GM18951 (cell line): ENCODE measurements around the gene SH2D3C.
"Not testable (repeated sequence)": the region's sequence is repeated elsewhere in the genome, so short reads cannot be mapped to it uniquely, and the experiment has no call there.

ENCODE experiments used
- POLR2A ChIP-seq: IDR thresholded peaks from 4 replicates; pipeline ENCODE4 v1.6.1; 2011; ENCODE audit warnings: mild to moderate bottlenecking; ENCODE audit not compliant: insufficient read length, insufficient read depth; ENCODE audit errors: extremely low read depth
- in situ Hi-C: fragments of 300-500 bp; cut with MboI; formaldehyde crosslinking; loops from one replicate; pipeline ENCODE4 v1.12.0; 2022; ENCODE audit warnings: low sequenced_read_pairs, mixed read lengths, inconsistent platforms; ENCODE audit not compliant: unreplicated experiment

The SH2D3C gene

DNA sequence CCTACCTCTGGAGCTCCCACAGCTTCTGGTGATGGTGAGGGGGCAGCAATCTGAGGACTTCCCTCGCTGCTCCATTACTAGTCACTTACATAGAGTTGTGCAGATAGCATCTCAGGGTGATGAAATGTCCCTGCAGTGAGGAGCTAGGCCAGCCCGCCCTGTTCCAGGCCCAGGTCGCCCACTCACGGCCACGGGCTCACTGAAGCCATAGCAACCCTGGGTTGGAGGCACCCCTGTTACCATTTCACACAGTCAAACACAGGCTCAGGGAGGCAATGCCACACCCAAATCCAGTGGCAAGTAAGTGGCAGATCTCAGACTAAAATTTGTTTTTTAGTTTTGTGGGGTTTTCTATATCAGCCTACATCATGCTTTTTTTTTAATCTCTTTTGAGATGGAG is 19.6 kb downstream of the SH2D3C start:
- in situ Hi-C loops = no loop called here

DNA sequence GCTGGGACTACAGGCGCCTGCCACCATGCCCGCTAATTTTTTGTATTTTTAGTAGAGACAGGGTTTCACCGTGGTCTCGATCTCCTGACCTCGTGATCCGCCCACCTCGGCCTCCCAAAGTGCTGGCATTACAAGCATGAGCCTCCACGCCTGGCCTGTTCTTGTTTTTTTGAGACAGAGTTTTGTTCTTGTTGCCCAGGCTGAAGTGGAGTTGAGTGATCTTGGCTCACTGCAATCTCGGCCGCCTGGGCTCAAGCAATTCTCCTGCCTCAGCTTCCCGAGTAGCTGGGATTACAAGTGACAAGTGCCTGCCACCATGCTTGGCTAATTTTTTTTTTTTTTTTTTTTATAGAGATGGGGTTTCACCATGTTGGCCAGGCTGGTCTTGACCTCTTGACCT is 21.7 kb downstream of the SH2D3C start:
- in situ Hi-C loops = not testable (repeated sequence)

More for the DNA sequence above, 19.6 kb downstream of the SH2D3C start:
- TF ChIP-seq POLR2A = no peak

DNA sequence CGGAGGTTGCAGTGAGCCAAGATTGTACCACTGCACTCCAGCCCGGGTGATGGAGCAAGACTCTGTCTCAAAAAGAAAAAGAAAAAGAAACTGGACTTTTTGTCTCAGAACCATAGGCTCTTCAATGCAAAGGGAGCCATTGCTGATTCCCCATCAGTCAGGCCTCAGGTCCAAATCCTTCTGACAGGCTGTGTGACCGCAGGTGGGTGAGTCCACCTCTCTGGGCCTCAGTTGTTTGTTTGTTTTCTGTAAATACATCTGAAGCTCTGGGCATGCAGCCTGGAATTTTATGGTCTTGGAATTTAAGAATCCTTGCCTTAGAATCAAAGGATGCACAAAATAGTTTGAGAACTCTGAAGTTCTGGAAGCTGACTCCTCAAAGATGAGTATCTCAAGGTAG is 22.2 kb downstream of the SH2D3C start:
- TF ChIP-seq POLR2A = no peak
- in situ Hi-C loops = no loop called here

DNA sequence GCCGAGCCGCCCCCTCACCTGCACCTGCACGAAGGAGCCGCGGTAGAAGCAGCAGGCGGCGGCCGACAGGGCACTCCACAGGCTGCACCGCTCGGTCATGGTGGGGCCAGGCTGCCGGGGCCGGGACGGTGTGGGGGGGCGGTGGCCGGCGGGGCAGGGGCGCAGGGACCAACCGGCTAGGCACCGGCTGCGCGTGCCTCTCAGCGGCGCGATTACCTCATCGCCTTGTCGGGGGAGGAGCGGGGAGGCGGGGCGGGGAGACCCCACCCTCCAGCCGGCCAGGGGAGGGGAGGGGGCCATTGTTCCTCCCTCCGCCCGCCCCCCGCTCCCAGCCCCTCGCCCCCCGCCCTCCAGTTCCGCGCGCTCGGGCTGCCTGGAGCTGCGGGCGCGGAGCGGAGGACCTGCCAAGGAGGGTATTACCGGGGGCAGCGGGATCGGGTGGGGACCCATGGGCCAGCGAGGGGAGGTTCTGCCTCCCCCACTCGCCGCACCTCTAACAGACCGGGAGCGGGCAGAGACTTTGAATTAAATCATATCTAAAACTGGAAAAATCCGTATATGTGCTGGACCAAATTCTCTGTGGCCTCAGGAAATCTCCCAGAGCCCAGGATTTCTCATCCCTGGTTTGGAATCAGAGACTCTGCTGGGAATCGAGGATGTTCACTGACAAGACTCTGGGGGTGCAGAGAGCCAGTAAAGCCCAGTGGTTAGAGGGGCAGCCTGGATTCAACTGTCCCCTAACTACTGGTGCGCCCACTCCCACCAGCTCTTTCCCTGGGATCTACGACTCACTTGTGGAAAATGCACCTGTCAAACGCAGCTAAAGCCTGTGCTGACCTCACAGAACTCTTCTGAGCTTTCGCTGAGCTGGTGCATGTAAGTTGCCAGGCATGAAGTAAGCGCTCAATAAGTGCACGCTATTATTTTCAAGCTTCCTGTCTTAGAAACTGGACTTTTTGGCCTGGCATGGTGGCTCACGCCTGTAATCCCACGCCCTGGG is 23.1 kb downstream of the SH2D3C start:
- TF ChIP-seq POLR2A = no peak
- in situ Hi-C loops = no loop called here

DNA sequence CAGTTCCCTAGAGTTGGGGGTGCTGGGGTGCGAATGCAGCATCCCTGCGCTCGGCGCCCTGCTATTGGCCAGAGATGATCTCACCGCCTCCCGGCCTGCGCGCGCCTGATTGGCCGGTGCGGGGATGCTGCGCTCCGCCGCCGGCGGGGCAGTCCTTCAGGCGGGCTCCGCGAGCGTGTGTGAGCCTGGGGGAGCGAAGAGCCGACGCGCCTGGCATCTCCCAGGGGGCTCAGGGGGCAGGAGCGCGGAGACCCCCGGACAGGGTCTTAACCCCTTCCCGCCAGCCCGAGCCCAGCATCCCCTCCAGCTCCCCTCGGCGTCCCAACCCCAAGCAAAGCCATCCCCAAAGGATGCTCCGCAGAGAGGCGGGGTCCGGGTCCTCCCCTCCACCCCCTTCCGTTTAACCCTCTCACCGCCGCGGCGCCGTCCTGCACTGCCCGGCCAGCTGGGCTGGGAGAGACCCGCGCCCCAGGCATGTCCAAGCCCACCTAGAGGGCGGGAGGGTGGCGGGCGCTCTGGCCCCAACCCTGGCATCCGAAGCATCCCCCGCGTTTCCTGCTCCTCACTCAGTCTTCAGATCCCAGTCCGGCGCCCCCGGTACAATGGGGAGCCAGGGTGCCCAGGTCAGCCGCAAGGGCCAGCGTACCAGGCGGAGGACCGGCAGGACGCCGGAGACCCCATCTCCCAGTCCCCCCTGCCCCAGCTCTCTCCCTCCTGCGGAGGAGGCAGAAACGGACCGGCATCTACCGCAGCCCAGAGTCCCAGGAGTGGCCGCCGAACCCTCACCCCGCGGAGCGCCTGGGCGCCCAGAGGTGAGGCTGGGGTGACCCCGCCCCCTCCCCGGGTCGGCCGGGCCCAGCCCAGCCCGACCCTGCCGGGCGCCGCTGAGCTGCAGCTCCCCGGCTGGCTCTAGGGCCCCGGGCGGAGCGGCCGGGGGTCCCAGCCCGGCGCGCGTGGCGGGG is 24.1 kb downstream of the SH2D3C start:
- TF ChIP-seq POLR2A = no peak
- in situ Hi-C loops = no loop called here

DNA sequence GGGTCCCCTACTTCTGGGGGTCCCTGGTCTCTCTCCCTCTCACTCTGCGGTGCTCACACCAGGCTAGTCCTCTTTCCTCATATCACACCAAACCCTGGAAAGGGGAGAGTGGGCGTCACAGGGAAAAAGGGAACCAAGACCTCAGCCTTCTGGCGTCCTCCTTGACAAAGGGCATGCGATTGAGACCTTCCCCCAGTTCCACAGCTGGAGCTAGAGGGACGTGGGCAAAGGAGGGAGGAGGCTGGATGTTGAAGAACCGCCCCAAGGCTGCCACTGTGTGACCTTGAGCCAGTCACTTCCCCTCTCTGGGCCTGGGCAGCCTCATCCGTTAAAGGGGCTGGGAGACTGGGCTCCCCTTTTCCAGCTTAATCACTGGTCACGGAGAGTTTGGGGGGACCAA is 24.8 kb downstream of the SH2D3C start:
- in situ Hi-C loops = no loop called here
- no peak for TF ChIP-seq POLR2A

DNA sequence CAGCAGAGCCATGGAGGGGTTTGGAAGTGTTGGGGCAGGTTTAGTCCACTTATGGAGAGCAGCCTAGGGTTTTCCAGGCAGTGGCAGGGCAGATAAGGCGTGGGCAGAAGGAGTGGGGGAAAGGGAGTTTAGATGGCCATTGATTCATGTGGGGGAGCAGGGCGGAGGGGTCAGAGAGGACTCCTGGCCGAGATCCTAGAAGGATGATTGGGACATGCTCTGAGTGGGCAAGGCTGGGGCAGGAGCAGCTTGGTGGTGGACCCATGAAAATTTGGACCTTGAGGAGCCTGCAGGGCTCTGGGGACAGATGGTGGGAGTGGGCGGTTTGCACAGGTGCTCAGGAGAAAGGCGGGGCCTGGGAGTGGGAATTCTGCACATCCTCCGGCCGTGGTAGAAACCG is 25.3 kb downstream of the SH2D3C start:
- in situ Hi-C loops = no loop called here
- TF ChIP-seq POLR2A = no peak

DNA sequence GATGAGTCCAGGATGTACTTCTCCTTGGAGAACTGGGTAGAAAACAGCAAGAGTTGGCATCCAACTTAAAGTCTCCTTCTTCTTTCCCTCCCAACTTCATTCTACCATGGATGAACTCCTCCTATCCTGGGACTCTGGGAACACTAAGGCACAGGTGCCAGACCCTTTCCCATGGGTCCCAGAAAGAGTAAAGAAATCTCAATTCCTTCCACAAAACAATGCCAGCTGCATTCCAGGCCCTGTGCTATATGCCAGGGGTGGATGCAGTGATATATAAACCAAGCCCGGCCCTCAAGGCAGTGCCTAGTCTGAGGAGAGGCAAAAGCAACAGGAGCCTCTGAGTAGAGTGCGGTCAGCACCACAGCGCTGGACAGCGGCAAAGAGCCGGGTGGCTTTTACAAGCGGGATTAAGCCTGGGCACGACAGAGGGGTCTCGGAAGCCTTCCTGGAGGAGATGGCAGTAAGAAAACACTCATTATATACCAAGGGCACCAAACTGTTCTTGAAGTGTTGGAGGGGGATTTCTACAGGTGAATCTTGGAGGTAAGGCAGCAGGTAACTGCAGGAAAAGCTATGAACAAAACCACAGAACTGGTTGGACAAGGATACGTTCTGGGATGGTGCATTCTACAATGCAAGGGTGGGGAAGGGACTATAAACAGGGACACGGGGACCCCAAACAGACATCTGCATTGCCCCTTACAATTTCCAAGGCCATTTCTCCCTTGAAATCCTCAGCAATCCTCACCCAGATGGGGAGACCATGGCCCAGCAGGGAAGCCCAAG is 27.0 kb downstream of the SH2D3C start:
- in situ Hi-C loops = no loop called here

DNA sequence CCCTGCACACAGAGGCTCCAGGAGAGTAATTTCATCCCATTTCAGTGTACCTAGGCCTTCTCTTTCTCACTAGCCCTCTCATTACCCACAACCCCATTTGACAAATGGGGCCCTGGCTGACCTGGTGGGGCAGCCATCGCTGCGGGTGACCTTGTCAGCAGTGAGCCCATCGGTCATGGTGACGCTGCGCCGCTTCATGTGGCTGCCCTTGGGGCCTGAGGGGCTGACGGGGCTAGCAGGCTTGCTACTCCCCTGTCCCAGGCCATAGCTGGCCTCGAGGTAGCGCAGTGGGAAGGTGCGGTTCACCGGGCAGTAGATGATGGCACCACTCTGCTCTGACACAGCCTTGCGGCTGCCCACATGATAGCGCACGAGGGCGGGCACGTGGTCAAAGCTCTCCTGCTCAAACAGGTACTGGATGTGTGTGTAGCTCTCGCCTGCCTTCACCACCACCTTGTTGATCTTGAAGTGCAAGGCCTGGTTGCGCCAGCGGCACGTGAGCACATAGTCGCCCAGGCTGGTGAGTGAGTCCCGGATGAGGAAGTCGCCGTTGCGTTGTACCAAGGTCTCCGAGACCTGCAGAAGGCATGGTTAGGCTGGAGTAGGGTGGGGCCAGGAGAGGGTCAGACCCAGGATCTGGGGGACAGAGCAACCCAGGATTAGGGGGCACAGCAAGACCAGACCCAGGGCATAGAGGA is 29.2 kb downstream of the SH2D3C start:
- in situ Hi-C loops = no loop called here

More for the DNA sequence above, 27.0 kb downstream of the SH2D3C start:
- TF ChIP-seq POLR2A = no peak

DNA sequence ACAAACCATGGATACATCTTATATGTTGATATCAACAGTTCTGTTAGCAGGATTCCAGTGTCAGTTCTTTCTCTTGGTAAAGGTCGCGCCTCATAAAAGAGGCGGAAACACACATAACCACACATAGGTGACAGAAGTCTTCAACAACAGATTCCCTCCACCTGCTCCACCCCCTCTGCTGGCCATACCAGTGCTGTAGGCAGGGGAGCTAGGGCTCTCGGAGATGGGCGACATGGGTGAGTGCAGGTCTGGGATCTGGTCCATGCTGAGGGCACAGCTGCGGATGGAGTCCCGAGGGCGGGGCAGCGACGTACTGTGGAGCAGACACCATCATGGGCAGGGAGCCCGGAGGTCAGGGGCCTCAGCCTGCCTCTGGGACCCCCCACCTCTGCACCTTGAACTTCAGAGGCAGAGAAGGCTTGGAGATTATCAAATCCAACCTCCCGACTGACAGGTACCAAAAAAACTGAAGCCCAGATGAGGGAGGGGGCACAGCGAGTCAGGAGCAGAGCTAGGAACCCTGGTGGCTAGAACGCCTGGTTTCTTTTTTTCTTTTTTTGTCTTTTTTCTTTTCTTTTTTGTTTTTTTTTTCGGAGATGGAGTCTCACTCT is 31.4 kb downstream of the SH2D3C start:
- in situ Hi-C loops = no loop called here
- no peak for TF ChIP-seq POLR2A

More for the DNA sequence above, 29.2 kb downstream of the SH2D3C start:
- no peak for TF ChIP-seq POLR2A

DNA sequence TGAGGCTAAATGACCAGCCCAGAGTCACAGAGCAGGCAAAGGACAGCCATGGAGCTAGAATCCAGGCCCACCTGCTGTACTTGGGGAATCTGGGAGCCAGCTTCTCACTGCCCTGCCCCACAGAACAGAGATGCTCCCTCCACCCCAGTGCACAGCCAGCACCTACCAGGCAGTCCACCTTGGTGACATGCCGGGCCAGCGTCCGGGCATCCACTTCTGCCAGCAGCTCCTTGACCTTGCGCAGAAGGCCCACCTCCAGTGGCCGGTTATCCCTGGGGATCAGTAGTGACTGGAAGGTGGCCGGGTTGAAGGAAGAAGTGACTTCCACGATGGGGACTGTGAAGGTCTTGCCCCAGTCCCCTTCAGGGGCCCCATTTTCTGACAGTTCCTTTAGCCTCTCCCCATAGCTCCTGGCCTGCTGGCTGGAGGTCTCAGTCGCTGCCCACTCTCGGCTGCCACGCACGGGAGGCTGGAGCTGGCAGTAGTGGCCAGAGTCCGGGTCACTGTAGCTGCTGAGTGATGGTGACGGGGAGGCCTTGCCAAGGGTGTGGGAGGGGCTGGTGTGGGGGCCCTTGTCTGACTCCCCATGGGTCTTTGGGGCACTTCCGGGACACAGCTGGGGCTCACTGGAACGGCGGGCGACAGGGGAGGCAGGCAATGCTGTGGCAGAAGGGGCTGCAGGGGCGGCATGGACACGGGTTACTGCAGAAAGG is 33.9 kb downstream of the SH2D3C start:
- in situ Hi-C loops = no loop called here
- no peak for TF ChIP-seq POLR2A
